ENCODE data around the gene TRIM61.
"Not testable (repeated sequence)": the region's sequence is repeated elsewhere in the genome, so short reads cannot be mapped to it uniquely, and the experiment has no call there.

DNA sequence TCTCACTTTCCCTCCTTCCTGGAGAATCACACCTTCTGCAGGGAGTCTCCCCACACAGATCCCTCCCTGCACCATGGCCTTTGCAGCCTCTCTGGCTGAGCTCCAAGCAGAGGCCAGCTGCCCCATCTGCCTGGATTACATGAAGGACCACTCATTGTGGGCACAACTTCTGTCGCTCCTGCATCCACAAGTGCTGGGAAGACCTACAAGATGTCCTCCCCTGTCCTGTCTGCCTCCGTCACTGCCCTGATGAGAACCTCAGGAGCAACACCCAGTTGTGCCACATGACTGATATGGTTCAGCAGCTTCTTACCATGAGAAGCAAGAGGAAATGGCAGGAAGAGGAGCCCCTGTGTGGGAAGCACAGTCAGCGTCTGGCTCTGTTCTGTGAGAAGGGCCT is 29.5 kb downstream of the TRIM61 start:
- not testable (repeated sequence) for TF ChIP-seq POLR2A, CTCF (IDR thresholded peaks at IDR 0.05)

Measured in vagina (tissue), 2 donors.